Osteoblast (primary cell): ENCODE results near the gene SMIM20. TPM values are rescaled to one million over a fixed set of nuclear protein-coding genes. Genes with fewer than 3 reads are reported as not detected.

Experiments used
- DNase-seq: peaks from one replicate; pipeline ENCODE4 v3.0.0; 2011; ENCODE audit warnings: low spot score, mixed read lengths; ENCODE audit not compliant: insufficient read length; ENCODE audit errors: missing footprints
- H2AFZ ChIP-seq: 2 replicates; pipeline ENCODE4 v1.6.0; 2011; ENCODE audit warnings: mild to moderate bottlenecking, low read length
- H3K27ac ChIP-seq: 2 replicates; pipeline ENCODE4 v1.5.1; 2011; ENCODE audit warnings: mild to moderate bottlenecking, low read depth, low read length, moderate library complexity
- H3K27me3 ChIP-seq: 2 replicates; pipeline ENCODE4 v1.6.0; 2012; ENCODE audit warnings: mild to moderate bottlenecking, control low read depth, inconsistent platforms, low read length, moderate library complexity; ENCODE audit not compliant: insufficient read depth
- H3K36me3 ChIP-seq: 2 replicates; pipeline ENCODE4 v1.5.1; 2011; ENCODE audit warnings: mild to moderate bottlenecking, low read length, control low read depth, moderate library complexity; ENCODE audit not compliant: insufficient read depth
- H3K4me1 ChIP-seq: 2 replicates; pipeline ENCODE4 v1.5.1; 2011; ENCODE audit warnings: mild to moderate bottlenecking, low read length, control low read depth, moderate library complexity; ENCODE audit not compliant: insufficient read depth
- H3K4me2 ChIP-seq: 2 replicates; pipeline ENCODE4 v1.6.0; 2011; ENCODE audit warnings: mild to moderate bottlenecking, low read length; ENCODE audit not compliant: insufficient read depth
- H3K4me3 ChIP-seq: fragments of 200-600 bp; sonication (generic); 3 replicates; pipeline ENCODE4 v1.5.1; 2012; ENCODE audit warnings: mild to moderate bottlenecking, low read length, inconsistent platforms; ENCODE audit not compliant: insufficient read depth
- H3K79me2 ChIP-seq: 2 replicates; pipeline ENCODE4 v1.6.0; 2012; ENCODE audit warnings: mild to moderate bottlenecking, low read length, control low read depth, inconsistent platforms; ENCODE audit not compliant: insufficient read depth
- H3K9me3 ChIP-seq: 2 replicates; pipeline ENCODE4 v1.5.1; 2011; ENCODE audit warnings: low read depth, low read length, control low read depth
- H4K20me1 ChIP-seq: 2 replicates; pipeline ENCODE4 v1.6.0; 2012; ENCODE audit warnings: mild to moderate bottlenecking, low read length, control low read depth; ENCODE audit not compliant: insufficient read depth
- CTCF ChIP-seq: IDR thresholded peaks from 2 replicates; pipeline ENCODE4 v1.5.1; 2011; ENCODE audit warnings: mild to moderate bottlenecking, low read depth, low read length, moderate library complexity; ENCODE audit errors: extremely low read depth
- total RNA-seq: library from RNA; depleted of rRNA; stranded (reverse); fragments of >200 nt; gene quantifications from 2 replicates; pipeline ENCODE4 v1.2.3, GENCODE V29; 2012

Gene SMIM20
- total RNA-seq, 1 donor: 34.7 TPM

GRCh38 chr4:25870081-25870480 lies 43.9 kb upstream of the SMIM20 start:
- TF ChIP-seq CTCF: no peak
- no peaks in the 10 kb centered on the region for H3K27me3 ChIP-seq
- H4K20me1 ChIP-seq: no peaks in the 10 kb centered on the region

GRCh38 chr4:25872851-25873631 lies 41.0 kb upstream of the SMIM20 start:
- no peaks in the 10 kb centered on the region for H3K36me3 ChIP-seq
- H3K4me1 ChIP-seq: no peaks in the 10 kb centered on the region
- H3K27ac ChIP-seq: no peak overlapping the region
- no peaks in the 10 kb centered on the region for H4K20me1 ChIP-seq
- no peaks in the 10 kb centered on the region for H3K79me2 ChIP-seq
- no peaks in the 10 kb centered on the region for H3K9me3 ChIP-seq
- no peak overlapping the region for H3K4me3 ChIP-seq
- DNase-seq: no peak
- H2AFZ ChIP-seq: no peak overlapping the region
- no peaks in the 10 kb centered on the region for H3K27me3 ChIP-seq
- TF ChIP-seq CTCF: no peak
- no peak overlapping the region for H3K4me2 ChIP-seq

More at GRCh38 chr4:25870081-25870480, 43.9 kb upstream of the SMIM20 start:
- Histone ChIP-seq H3K9me3 (no peaks in the 10 kb centered on the region), H3K79me2 (no peaks in the 10 kb centered on the region), H3K4me2 (no peak overlapping the region), H3K4me3 (no peak overlapping the region), H3K27ac (no peak overlapping the region), H3K4me1 (no peaks in the 10 kb centered on the region), H2AFZ (no peak overlapping the region), H3K36me3 (no peaks in the 10 kb centered on the region)
- no peak for DNase-seq

- Histone ChIP-seq H3K4me2 (no peak overlapping the region), H3K4me1 (no peaks in the 10 kb centered on the region), H3K79me2 (no peaks in the 10 kb centered on the region), H4K20me1 (no peaks in the 10 kb centered on the region), H3K4me3 (no peak overlapping the region), H3K9me3 (no peaks in the 10 kb centered on the region), H3K36me3 (no peaks in the 10 kb centered on the region), H3K27me3 (no peaks in the 10 kb centered on the region), H2AFZ (no peak overlapping the region), H3K27ac (no peak overlapping the region)
- no peak for TF ChIP-seq CTCF
- no peak for DNase-seq
These were observed 40.3 kb upstream of the SMIM20 start for GRCh38 chr4:25873632-25874129.

- Histone ChIP-seq H3K4me3 (no peak overlapping the region), H3K9me3 (no peaks in the 10 kb centered on the region), H2AFZ (no peak overlapping the region), H3K27ac (no peak overlapping the region), H4K20me1 (no peaks in the 10 kb centered on the region), H3K36me3 (no peaks in the 10 kb centered on the region), H3K79me2 (no peaks in the 10 kb centered on the region), H3K4me2 (no peak overlapping the region), H3K27me3 (no peaks in the 10 kb centered on the region), H3K4me1 (no peaks in the 10 kb centered on the region)
- no peak for TF ChIP-seq CTCF
- no peak for DNase-seq
These were observed 39.4 kb upstream of the SMIM20 start for GRCh38 chr4:25874655-25875054.
